ENCODE measurements around the gene MON1B. TPM values are rescaled to one million over a fixed set of nuclear protein-coding genes. Genes with fewer than 3 reads are reported as not detected.

The MON1B gene
- total and polyA plus RNA-seq, 2 of the 13 experiments (the other 11 are each of a cell fraction or from before 2014, with no cell fraction given), result 13.4 to 15.6 TPM

DNA sequence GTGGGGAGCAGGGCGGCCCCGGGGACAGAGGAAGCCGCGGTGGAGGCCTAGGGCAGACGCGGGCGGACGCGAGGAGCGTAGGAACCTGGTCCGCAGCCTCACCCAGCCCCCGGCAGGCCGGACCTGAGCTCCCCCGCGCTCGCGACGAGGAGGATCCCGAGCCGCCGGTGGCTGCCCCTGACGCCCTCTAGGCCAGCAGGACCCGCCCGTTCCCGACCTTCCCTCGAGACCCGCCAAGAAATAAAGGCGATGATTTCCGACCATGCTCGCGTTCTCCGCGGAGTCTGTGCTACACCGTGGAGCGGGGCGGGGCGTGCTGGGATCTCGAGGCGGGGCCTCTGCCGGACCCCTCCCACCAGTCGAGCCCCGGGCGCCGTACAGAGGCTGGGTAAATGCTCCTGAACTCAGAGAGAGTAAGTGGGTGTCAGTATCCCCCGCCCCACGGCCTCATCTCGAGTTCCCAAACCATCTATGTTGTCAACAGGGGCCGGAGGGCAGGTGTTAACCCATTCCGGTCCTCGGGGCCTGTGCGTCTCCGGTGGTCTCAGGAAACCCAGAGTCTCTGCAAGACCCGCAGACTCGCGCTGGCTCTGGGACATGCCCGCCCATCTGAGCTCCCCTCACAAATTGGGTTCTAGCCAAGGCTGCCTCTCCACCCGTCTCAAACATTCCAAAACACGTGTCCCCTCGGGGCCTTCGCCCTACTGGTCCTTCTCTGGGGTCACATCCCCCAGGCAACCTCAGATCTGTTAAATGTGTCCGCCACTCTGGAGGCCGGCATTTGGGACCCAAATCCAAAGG, 22.0 kb downstream of the MON1B start (continued):
- TF ChIP-seq ZNF382 (CRISPR knock-in tag; IDR thresholded peaks at IDR 0.05; ENCODE audit: borderline replicate concordance), result no peak

DNA sequence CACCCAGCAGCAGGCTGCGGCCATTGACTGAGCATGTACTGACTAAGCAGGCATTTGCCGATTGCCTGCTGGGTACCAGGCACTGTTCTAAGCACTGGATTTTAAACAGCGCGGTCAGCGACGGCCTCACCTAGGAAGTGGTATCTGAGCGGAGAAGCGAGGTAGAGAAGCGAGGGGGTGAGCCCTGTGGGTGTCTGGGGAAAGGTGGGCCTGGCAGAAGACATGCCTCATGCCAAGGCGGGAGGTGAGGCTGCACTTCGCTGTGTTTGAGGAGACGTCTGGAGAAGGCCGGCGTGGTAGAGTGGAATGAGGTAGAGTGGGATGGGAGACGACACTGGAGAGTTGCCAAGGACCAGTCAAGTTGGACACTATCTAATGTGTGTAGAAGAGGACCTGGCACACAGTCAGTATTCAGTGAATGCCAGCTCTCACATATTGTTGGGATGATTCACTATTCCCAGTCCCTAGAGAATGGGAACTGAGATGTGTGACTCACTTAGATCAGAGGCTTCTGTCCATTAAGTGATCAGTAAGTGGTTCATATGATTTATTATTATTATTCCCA, 22.6 kb downstream of the MON1B start:
- Histone ChIP-seq H3K9ac (ENCODE audit: insufficient read depth, low read depth, low read length) (no peak overlapping the region), H2AFZ (ENCODE audit: low read length) (no peak overlapping the region), H3K9me3 (ENCODE audit: low read length) (no peaks in the 10 kb centered on the region), H3K4me3 (replicated peaks in 1 of 3; ENCODE audit: insufficient read depth in 1 of 3, low read depth in 2 of 3, low read length in 3 of 3) (no peak overlapping the region), H4K20me1 (ENCODE audit: insufficient read depth, low read length) (no peaks in the 10 kb centered on the region), H3K79me2 (ENCODE audit: insufficient read depth, low read length) (no peaks in the 10 kb centered on the region), H3K27ac (ENCODE audit: extremely low read length, insufficient read depth, low read length) (no peak overlapping the region), H3K36me3 (replicated peaks in 1 of 2; ENCODE audit: control insufficient read depth in 1 of 2, insufficient read depth in 2 of 2, low read length in 2 of 2) (no peaks in the 10 kb centered on the region), H3K4me2 (ENCODE audit: low read depth, low read length) (no peak overlapping the region), H3K4me1 (ENCODE audit: insufficient read depth, low read length) (peaks cover 14% of the 10 kb centered on the region), H3K27me3 (ENCODE audit: control insufficient read depth in 1 of 2, insufficient read depth in 2 of 2, low read length in 2 of 2) (peaks cover 0 to 27% of the 10 kb centered on the region in 2 experiments; a peak in 2 of 5 replicates)
- TF ChIP-seq ZKSCAN1 (IDR thresholded peaks at IDR 0.05; ENCODE audit: low read length), result peak; percentile 55; the same call in 1 of the 2 replicates
- TF ChIP-seq ZFP37 (CRISPR knock-in tag; IDR thresholded peaks at IDR 0.05; ENCODE audit: borderline replicate concordance), result no peak
- intact Hi-C loops (cut with micrococcal nuclease; ENCODE audit: unreplicated experiment), result no loop called here
- FAIRE-seq (no peak), DNase-seq (ENCODE audit: low spot score) (peak; percentile 46), ATAC-seq (no peak)
- WGBS (ENCODE audit: low lambda C conversion rate), result 79% methylated on average over 15 of the region's 15 CpGs
- in situ Hi-C loops (cut with HindIII; ENCODE audit: extremely low pct_ligation_motif_present, low pct_unique_long_range_greater_than_20kb), result no loop called here
- ChIA-PET POLR2A (no interaction called here), CTCF (ENCODE audit: low intra/inter-chr PET ratio, low total read pairs) (no interaction called here)
- BruUV-seq (replicated peaks), result no TSS peak

DNA sequence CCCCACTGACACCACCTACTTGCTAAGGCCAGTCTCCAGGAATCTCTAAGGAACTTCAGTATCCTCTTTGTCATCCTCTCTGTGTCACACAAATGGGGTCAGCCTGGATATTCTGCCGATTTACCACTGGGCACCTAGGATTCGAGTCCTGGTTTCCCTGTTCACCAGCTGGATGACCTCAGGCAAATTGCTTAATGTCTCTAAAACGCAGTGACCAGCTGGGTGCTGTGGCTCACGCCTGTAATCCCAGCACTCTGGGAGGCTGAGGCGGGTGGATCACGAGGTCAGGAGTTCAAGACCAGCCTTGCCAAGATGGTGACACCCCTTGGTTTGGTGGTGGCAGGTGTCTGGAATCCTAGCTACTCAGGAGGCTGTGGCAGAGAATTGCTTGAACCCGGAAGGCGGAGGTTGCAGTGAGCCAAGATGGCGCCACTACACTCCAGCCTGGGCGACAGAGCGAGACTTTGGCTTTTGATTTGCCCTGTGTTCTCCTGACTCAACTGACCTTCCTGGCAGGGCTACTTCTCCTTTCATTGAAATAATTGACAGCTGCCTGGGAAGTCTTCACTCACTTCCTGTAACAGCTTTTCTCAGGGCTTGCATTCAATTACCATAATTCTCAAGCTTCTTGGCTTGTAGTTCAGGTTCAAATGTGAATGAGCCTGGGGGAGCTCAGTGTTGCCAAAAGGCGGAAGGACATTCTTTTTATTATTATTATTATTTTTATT, 23.6 kb downstream of the MON1B start:
- no peaks in the 10 kb centered on the region for H3K9me3 ChIP-seq (ENCODE audit: low read length)
- intact Hi-C loops (cut with micrococcal nuclease; ENCODE audit: unreplicated experiment) (no loop called here), in situ Hi-C loops (cut with HindIII; ENCODE audit: extremely low pct_ligation_motif_present, low pct_unique_long_range_greater_than_20kb) (no loop called here)
- H2AFZ ChIP-seq (ENCODE audit: low read length), result no peak overlapping the region
- H3K4me2 ChIP-seq (ENCODE audit: low read depth, low read length), result no peak overlapping the region
- H3K79me2 ChIP-seq (ENCODE audit: insufficient read depth, low read length), result no peaks in the 10 kb centered on the region
- H3K27ac ChIP-seq (ENCODE audit: extremely low read length, insufficient read depth, low read length), result no peak overlapping the region
- TF ChIP-seq XRCC5 (optimal IDR thresholded peaks at IDR 0.05; ENCODE audit: low read length), result no peak
- TF ChIP-seq ZNF629 (CRISPR knock-in tag; conservative IDR thresholded peaks at IDR 0.05), result no peak
- TF ChIP-seq TCF7 (IDR thresholded peaks at IDR 0.05; ENCODE audit: low read depth), result no peak
- TF ChIP-seq, protein P1, sequence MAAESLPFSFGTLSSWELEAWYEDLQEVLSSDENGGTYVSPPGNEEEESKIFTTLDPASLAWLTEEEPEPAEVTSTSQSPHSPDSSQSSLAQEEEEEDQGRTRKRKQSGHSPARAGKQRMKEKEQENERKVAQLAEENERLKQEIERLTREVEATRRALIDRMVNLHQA (CRISPR knock-in tag; IDR thresholded peaks at IDR 0.05), result no peak
- DNase-seq (ENCODE audit: low spot score) (no peak), ATAC-seq (no peak), FAIRE-seq (no peak)
- H3K4me1 ChIP-seq (ENCODE audit: insufficient read depth, low read length), result peaks cover 14% of the 10 kb centered on the region
- ChIA-PET CTCF (ENCODE audit: low intra/inter-chr PET ratio, low total read pairs) (no interaction called here), POLR2A (no interaction called here)
- 77% methylated on average over 12 of the region's 12 CpGs for WGBS (ENCODE audit: low lambda C conversion rate)
- H3K4me3 ChIP-seq (replicated peaks in 1 of 3; ENCODE audit: insufficient read depth in 1 of 3, low read depth in 2 of 3, low read length in 3 of 3), result no peak overlapping the region
- BruUV-seq (replicated peaks), result no TSS peak
- peaks cover 0 to 27% of the 10 kb centered on the region in 2 experiments; a peak in 2 of 5 replicates for H3K27me3 ChIP-seq (ENCODE audit: control insufficient read depth in 1 of 2, insufficient read depth in 2 of 2, low read length in 2 of 2)
- H3K9ac ChIP-seq (ENCODE audit: insufficient read depth, low read depth, low read length), result no peak overlapping the region
- no peaks in the 10 kb centered on the region for H4K20me1 ChIP-seq (ENCODE audit: insufficient read depth, low read length)
- no peaks in the 10 kb centered on the region for H3K36me3 ChIP-seq (replicated peaks in 1 of 2; ENCODE audit: control insufficient read depth in 1 of 2, insufficient read depth in 2 of 2, low read length in 2 of 2)
